Activated CD4-positive, CD25-positive, alpha-beta regulatory T cell treated with anti-CD3 and anti-CD28 coated beads, Interleukin-2, amount 50 U/mL, for 24 hours (primary cell): Measurements from ENCODE around the gene DCTN3.
A peak's percentile ranks its signal among the peaks of the same experiment; 100 is the strongest.

ENCODE experiments used
- ATAC-seq, 2 donors: fragments of 150-1000 bp; cut with Tn5 transposase; one replicate each; pipeline ENCODE4 v1.10.0; 2021; ENCODE audit warnings: mild to moderate bottlenecking in 1 of 2, moderate library complexity in 1 of 2

Gene DCTN3

GRCh38 chr9:34590381-34591247 is 29.7 kb downstream of the DCTN3 start:
- peak in 1 of 2 donors; percentile 15 for ATAC-seq

GRCh38 chr9:34589636-34590380 is 30.5 kb downstream of the DCTN3 start, which contains the start of gene CNTFR:
CNTFR (minus strand) TSS chr9:34589724; CDS start chr9:34568981, 20,743 bp downstream.
- peak in 1 of 2 donors; percentile 6 for ATAC-seq

- ATAC-seq = no peak
Observed at GRCh38 chr9:34588671-34589635, 31.3 kb downstream of the DCTN3 start.

GRCh38 chr9:34587271-34587670 is 33.0 kb downstream of the DCTN3 start:
- no peak for ATAC-seq

- ATAC-seq = no peak
Observed at GRCh38 chr9:34585946-34586669, 34.2 kb downstream of the DCTN3 start.

- ATAC-seq = no peak
Observed at GRCh38 chr9:34584970-34585369, 35.3 kb downstream of the DCTN3 start.

GRCh38 chr9:34582787-34583186 is 37.5 kb downstream of the DCTN3 start:
- no peak for ATAC-seq

GRCh38 chr9:34581318-34581717 is 39.0 kb downstream of the DCTN3 start:
- ATAC-seq = no peak

GRCh38 chr9:34580358-34580757 is 39.9 kb downstream of the DCTN3 start:
- ATAC-seq = no peak

- no peak for ATAC-seq
Observed at GRCh38 chr9:34579808-34580163, 40.5 kb downstream of the DCTN3 start.

- ATAC-seq = no peak
Observed at GRCh38 chr9:34579104-34579807, 41.0 kb downstream of the DCTN3 start.

- ATAC-seq = no peak
Observed at GRCh38 chr9:34578241-34579103, 41.8 kb downstream of the DCTN3 start.

- no peak for ATAC-seq
Observed at GRCh38 chr9:34577400-34578240, 42.7 kb downstream of the DCTN3 start.

GRCh38 chr9:34576597-34577399 is 43.5 kb downstream of the DCTN3 start:
- ATAC-seq = no peak

- no peak for ATAC-seq
Observed at GRCh38 chr9:34575862-34576596, 44.3 kb downstream of the DCTN3 start.

GRCh38 chr9:34575241-34575640 is 45.1 kb downstream of the DCTN3 start:
- ATAC-seq = no peak

GRCh38 chr9:34574571-34574970 is 45.7 kb downstream of the DCTN3 start:
- ATAC-seq = no peak
